Activated naive CD4-positive, alpha-beta T cell treated with anti-CD3 and anti-CD28 coated beads, Interleukin-2, amount 50 U/mL, for 24 hours (primary cell): Measurements from ENCODE around the gene MICALL2.

Source experiments
- H3K27ac Mint-ChIP-seq: one replicate; pipeline ENCODE4 v1.8.0; 2021; ENCODE audit warnings: mild to moderate bottlenecking, mixed read lengths
- H3K27me3 Mint-ChIP-seq: one replicate; pipeline ENCODE4 v1.8.0; 2021; ENCODE audit warnings: mixed read lengths
- H3K36me3 Mint-ChIP-seq: one replicate; pipeline ENCODE4 v1.8.0; 2021; ENCODE audit warnings: mixed read lengths
- H3K4me1 Mint-ChIP-seq: one replicate; pipeline ENCODE4 v1.8.0; 2021; ENCODE audit warnings: mixed read lengths
- H3K4me3 Mint-ChIP-seq: one replicate; pipeline ENCODE4 v1.8.0; 2021; ENCODE audit warnings: mild to moderate bottlenecking, mixed read lengths
- H3K9me3 Mint-ChIP-seq: one replicate; pipeline ENCODE4 v1.8.0; 2021; ENCODE audit warnings: mixed read lengths

Gene MICALL2

DNA sequence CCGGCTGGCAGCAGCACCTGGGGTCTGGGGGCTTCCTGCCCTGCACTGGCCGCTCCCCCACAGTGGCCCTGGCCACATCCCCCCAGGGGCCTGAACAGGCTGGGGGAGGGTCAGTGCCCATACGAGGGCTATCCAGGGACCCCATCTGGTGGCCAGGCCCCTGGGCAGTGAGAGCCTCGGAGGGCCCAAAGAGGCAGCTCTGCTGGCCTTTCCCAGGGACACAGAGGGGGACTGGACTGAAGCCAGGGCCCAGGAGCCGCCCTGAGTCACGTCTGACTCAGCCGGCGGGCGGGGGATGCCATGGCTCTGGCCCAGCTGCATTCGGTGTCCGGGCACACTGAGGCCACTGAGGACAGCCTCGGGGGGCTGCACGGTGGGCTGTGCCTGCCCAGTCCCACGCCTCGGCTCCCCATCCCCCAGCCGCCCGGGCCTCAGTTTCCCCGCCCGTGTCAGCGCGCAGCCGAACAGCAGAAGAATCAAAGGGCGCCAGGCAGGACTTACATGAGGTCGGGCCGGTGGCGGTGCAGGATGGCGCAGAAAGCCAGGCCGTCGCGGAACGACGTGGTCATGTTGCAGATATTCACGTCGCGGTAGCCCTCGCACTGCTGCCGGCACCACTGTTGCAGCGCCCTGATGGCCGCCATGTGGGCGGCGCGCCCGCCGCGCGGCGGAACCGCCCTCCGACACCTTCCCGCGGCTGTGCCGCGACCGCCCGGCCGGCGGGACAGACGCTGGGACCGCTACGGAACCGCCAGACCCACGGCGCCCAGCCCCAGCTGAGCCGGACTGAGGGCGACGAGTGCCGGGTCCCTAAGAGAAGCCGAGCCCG is at the start of gene MICALL2:
TSS of gene MICALL2 (minus strand) at position 788 of the 829 bp plus-strand sequence. CDS start at position 644, 144 bp downstream.
- H3K36me3 Mint-ChIP-seq, result no peaks in the 10 kb centered on the region
- H3K4me1 Mint-ChIP-seq, result peaks cover 21% of the 10 kb centered on the region
- H3K9me3 Mint-ChIP-seq, result no peaks in the 10 kb centered on the region
- peak within 1 kb of the TSS; percentile 73 for H3K4me3 Mint-ChIP-seq
- H3K27ac Mint-ChIP-seq, result no peak within 1 kb of the TSS
- H3K27me3 Mint-ChIP-seq, result no peaks in the 10 kb centered on the region

DNA sequence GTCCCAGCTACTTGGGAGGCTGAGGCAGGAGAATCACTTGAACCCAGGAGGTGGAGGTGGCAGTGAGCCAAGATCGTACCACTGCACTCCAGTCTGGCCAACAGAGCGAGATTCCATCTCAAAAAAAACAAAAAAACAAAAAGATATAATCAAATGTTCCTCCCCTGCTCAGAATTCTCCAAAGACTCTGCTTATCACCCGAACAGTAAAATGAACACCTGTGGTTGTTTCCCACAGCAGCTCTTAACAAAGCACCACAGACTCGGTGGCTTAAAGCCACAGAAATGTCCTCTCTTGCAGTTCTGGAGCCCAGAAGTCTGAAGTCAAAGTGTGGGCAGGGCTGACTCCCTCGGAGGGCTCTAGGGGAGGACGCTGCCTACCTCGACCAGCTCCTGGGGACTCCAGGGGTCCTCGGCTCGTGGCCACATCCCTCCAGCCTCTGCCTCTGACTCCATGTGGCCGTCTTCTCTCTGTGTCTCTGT is 49.0 kb upstream of the MICALL2 start:
- H3K9me3 Mint-ChIP-seq, result no peaks in the 10 kb centered on the region
- H3K4me1 Mint-ChIP-seq, result peaks cover 42% of the 10 kb centered on the region
- no peaks in the 10 kb centered on the region for H3K27me3 Mint-ChIP-seq
- H3K27ac Mint-ChIP-seq, result no peak overlapping the region
- H3K36me3 Mint-ChIP-seq, result no peaks in the 10 kb centered on the region
- H3K4me3 Mint-ChIP-seq, result peak overlapping the region; percentile 42

DNA sequence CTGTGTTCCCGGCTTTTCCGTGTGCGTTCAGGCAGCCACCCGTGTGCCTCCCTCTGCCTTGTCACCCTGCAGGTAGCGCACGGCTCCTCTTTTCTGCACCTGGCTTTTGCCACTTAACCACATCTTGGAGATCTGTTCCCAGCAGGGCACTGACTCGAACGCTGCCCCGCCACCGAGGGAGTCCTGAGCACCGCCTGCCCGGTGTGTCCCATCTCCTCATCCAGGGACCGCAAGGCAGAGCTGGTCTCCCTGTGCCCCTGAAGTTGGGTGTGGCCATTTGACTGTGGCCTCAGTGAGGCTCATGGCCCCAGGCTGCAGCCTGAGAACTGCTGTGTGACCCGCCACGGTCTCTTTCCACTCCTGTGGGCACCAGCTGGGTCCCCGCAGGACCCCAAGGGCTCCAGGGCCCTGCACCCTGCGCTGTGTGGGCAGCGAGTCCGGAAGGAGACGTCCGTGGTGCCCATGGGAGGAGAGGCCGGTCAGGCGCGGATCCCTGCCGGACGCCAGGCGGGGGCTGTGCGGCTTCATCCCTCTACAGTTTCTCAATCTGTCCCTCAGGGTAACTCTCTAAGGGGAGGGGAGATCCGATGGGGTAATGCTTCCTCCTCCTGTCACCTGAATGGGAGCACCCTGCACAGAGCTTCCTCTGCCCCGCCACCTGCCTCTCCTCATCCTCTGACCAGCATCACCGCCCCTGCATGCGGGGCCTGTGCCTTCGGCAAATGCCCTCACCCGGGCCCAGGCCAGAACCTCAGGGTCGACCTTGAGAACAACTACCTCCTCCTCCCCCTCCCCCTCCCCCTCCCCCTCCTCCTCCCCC is 46.7 kb upstream of the MICALL2 start:
- Mint-ChIP-seq H3K36me3 (peaks cover 5% of the 10 kb centered on the region), H3K27me3 (no peaks in the 10 kb centered on the region), H3K4me1 (peaks cover 47% of the 10 kb centered on the region), H3K4me3 (no peak overlapping the region), H3K9me3 (no peaks in the 10 kb centered on the region), H3K27ac (no peak overlapping the region)

DNA sequence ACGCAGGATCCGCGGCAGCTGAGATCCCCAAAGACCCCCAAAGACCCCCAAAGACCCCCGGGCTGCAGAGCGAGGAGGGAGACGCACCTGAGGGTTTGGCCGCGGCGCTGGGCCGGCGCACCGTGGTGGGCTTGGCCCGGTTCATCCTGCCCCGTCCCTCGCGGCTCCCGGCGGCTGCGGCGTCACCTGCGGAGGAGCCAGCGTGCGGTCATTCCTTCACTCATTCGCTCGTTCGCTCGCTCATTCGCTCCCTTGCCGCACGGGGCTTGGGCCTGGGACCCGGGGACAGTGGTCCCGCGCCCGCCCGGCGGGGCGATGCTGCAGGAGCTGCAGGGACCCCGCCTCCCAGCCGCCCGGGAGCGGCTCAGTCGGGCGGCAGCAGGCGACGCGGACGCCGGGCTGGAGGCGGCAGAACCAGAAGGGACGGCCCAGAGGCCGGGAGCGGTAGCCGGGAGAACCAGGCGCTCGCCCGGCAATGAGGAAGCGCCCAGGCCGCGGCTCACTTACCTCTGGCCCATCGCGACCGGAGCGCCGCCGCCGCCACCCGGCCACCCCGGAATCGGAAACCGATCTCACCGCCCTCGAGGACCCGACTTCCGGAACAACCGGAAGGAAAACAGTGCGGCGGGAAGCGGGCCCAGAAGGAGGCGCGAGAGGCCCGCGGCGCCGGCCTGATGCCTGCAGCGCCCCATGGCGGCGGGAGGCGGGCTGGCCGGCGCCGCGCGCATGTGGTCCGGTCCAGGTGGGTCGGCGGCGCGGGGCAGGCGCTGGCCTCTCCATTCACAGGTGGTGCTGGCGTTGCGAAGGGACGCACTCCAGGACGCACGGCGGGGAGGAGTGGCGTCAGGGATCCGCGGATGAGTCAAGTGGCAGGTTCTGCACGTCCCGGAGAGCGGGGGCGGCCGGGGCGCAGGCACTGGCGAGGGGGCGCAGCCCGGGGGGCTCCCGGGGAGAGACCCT is 44.8 kb upstream of the MICALL2 start, which contains the start of gene INTS1:
TSS of gene INTS1 (minus strand) at position 574 of the 960 bp plus-strand sequence. CDS start at position 145, 429 bp downstream.
- peak within 1 kb of the TSS; percentile 90 for H3K4me3 Mint-ChIP-seq

DNA sequence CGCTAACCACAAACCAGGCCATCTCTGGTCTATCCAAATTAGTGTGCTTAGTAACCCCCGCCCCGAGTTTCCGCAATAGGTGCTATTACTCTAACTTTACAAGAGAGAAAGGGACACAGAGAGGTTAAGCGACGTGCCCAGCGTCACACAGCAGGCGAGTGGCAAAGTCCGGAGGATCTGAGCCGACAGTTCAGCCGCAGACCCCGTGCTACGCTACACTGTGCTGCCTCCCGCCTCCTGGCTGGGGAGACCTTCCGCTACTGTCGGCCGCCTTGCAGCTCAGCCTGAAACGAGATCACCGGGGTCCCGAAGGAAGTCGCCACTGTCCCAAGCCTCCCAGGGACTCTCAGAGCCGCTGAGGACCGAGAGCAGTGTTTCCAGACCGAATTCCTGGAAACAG is 44.1 kb upstream of the MICALL2 start:
- H3K9me3 Mint-ChIP-seq, result no peaks in the 10 kb centered on the region
- H3K4me1 Mint-ChIP-seq, result peaks cover 49% of the 10 kb centered on the region
- H3K36me3 Mint-ChIP-seq, result peaks cover 8% of the 10 kb centered on the region
- no peaks in the 10 kb centered on the region for H3K27me3 Mint-ChIP-seq
- peak overlapping the region; percentile 86 for H3K4me3 Mint-ChIP-seq
- peak overlapping the region; percentile 68 for H3K27ac Mint-ChIP-seq

More for the DNA sequence above, 44.8 kb upstream of the MICALL2 start, which contains the start of gene INTS1:
- Mint-ChIP-seq H3K27ac (peak within 1 kb of the TSS; percentile 91), H3K9me3 (no peaks in the 10 kb centered on the region), H3K4me1 (peaks cover 52% of the 10 kb centered on the region), H3K27me3 (no peaks in the 10 kb centered on the region), H3K36me3 (peaks cover 8% of the 10 kb centered on the region)

GRCh38 chr7:1502845-1503244 is 43.6 kb upstream of the MICALL2 start:
- Mint-ChIP-seq H3K27ac (peak overlapping the region; percentile 65), H3K27me3 (no peaks in the 10 kb centered on the region), H3K9me3 (no peaks in the 10 kb centered on the region), H3K4me1 (peaks cover 47% of the 10 kb centered on the region), H3K4me3 (peak overlapping the region; percentile 86), H3K36me3 (peaks cover 8% of the 10 kb centered on the region)

- Mint-ChIP-seq H3K9me3 (no peaks in the 10 kb centered on the region), H3K27me3 (no peaks in the 10 kb centered on the region), H3K27ac (peak overlapping the region; percentile 59), H3K4me3 (peak overlapping the region; percentile 86), H3K4me1 (peaks cover 37% of the 10 kb centered on the region), H3K36me3 (peaks cover 8% of the 10 kb centered on the region)
Observed at GRCh38 chr7:1501487-1502270, 42.4 kb upstream of the MICALL2 start.

GRCh38 chr7:1500064-1500807 is 41.0 kb upstream of the MICALL2 start:
- Mint-ChIP-seq H3K27ac (no peak overlapping the region), H3K4me3 (no peak overlapping the region), H3K9me3 (no peaks in the 10 kb centered on the region), H3K36me3 (peaks cover 8% of the 10 kb centered on the region), H3K27me3 (no peaks in the 10 kb centered on the region), H3K4me1 (peaks cover 30% of the 10 kb centered on the region)

DNA sequence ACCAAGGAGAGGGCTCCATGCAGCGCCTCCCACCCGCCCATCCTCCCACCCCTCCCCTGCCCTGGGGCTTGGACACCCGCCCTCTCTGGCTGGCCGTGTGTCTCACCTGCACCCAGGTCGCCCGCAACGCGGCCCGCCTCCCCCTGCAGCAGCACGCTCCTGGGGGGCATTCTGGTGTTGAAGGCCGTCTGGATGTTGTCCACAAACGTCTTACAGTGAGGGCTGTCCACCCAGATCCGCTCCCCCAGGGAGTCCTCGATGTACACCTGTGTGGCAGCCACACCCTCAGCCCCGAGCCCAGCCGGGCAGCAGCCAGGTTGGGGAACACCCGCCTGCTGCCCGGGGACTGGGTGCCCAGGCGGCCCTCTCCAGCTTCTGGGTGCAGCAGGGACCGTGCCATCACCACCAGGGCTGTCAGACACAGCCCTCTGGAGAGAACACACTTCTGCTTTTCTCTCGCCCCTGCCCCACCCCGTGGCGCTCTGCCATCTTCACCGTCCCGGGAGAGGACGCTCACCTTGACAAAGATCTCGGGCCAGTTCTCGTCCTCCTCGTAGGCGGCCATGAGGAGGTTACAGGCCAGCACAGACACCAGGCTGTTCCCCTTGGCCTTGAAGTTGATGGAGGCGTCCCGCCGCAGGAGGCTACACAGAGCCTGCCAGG is 40.2 kb upstream of the MICALL2 start:
- no peaks in the 10 kb centered on the region for H3K27me3 Mint-ChIP-seq
- H3K36me3 Mint-ChIP-seq, result peaks cover 8% of the 10 kb centered on the region
- peaks cover 30% of the 10 kb centered on the region for H3K4me1 Mint-ChIP-seq

DNA sequence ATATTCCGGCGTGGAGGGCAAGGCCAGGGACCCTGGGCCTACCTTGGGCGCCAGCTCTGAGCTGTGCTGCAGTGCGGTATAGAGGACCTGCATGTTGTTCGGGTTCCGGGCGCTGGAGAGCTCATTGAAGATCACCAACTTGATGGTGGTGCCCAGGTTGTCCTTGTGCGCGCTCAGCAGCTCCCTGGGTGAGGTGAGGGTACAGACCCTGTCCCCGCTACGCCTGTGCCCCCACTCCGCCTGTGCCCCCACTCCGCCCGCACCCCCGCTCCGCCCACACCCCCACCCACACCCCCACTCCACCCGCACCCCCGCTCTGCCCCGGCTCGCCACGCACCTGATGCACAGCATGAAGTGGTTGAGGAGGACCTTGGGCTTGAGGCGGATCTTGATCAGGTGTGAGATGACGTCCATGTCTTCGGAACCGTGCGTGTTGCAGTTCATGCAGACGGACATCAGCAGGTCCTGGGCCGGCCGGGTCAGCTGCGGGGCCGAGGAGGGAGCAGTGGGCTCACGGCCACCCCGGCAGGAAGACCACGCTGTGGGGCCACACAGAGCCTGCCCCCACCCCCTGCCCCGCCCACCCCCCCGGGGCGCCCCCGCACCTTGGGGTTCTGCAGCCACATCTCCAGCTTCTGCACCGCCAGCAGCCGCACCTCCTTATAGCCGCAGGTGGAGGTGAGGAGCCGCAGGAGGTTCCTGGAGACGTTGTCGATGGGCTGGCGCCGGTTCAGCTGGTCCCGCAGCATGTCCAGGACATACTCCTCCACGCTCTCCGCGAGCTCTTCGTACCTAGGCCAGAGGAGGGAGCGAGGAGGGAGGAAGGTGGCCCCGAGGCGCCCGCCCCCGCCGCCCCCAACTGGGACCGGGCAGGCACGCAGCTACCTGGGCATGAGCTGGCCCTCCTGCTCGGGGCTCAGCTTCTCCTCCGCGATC is 39.4 kb upstream of the MICALL2 start:
- Mint-ChIP-seq H3K4me1 (peaks cover 27% of the 10 kb centered on the region), H3K4me3 (no peak overlapping the region), H3K9me3 (no peaks in the 10 kb centered on the region), H3K36me3 (peaks cover 8% of the 10 kb centered on the region), H3K27ac (no peak overlapping the region), H3K27me3 (no peaks in the 10 kb centered on the region)

More for the DNA sequence above, 40.2 kb upstream of the MICALL2 start:
- Mint-ChIP-seq H3K4me3 (no peak overlapping the region), H3K9me3 (no peaks in the 10 kb centered on the region), H3K27ac (no peak overlapping the region)

DNA sequence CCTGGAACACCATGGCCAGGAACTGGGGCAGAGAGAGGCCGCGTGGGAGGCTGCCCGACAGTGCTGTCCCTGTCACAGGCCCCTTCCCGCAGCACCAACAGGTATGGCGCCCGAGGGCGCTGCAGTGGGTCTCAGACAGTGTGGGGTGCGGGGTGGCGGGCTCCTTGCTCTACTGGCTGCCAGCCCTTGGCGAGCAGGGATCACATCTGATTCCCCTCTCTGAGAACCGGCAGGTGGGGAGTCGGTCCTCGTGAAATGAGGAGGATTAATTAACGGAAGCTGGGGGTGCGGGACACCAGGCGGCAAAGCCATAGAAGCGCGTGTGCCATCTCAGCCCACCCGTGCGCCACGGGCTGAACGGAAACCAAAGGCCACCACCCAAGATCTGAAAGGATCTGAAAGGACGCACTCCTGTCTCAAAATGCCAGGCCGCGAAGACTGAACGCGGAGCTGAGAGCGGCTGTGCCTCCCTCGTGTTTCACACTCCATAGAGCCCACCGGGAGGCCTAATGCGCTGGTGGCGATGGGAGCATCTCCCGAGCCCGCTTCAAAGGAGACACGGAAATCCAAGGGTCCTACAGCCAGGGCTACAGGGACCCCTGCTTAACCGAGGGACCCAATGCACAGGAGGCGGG is 38.1 kb upstream of the MICALL2 start:
- Mint-ChIP-seq H3K4me1 (peaks cover 18% of the 10 kb centered on the region), H3K9me3 (no peaks in the 10 kb centered on the region), H3K27ac (no peak overlapping the region), H3K4me3 (no peak overlapping the region), H3K36me3 (peaks cover 9% of the 10 kb centered on the region), H3K27me3 (no peaks in the 10 kb centered on the region)
